ENCODE results near the gene COMMD7.
"Not testable (repeated sequence)": the region's sequence is repeated elsewhere in the genome, so short reads cannot be mapped to it uniquely, and the experiment has no call there.

COMMD7 gene

DNA sequence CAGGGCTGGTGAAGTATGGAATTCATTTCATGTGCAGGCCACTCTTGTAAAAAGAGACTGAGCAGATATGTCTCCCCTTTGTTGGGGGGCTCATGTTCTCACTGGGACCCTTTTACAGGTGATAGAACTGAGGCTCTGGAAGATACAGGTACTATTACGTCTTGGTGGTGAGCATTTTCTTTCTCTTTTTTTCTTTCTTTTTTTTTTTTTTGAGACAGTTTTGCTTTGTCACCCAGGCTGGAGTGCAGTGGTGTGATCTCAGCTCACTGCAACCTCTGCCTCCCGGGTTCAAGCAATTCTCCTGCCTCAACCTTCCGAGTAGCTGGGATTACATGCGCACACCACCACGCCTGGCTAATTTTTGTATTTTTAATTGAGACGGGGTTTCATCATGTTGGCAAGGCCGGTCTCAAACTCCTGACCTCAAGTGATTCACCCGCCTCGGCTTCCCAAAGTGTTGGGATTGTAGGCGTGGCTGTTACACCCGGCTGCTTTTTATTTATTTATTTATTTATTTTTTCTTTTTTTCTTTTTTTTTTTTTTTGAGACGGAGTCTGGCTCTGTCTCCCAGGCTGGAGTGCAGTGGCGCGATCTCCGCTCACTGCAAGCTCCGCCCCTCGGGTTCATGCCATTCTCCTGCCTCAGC lies 22.1 kb upstream of the COMMD7 start:
- DNase-seq = not testable (repeated sequence)

DNA sequence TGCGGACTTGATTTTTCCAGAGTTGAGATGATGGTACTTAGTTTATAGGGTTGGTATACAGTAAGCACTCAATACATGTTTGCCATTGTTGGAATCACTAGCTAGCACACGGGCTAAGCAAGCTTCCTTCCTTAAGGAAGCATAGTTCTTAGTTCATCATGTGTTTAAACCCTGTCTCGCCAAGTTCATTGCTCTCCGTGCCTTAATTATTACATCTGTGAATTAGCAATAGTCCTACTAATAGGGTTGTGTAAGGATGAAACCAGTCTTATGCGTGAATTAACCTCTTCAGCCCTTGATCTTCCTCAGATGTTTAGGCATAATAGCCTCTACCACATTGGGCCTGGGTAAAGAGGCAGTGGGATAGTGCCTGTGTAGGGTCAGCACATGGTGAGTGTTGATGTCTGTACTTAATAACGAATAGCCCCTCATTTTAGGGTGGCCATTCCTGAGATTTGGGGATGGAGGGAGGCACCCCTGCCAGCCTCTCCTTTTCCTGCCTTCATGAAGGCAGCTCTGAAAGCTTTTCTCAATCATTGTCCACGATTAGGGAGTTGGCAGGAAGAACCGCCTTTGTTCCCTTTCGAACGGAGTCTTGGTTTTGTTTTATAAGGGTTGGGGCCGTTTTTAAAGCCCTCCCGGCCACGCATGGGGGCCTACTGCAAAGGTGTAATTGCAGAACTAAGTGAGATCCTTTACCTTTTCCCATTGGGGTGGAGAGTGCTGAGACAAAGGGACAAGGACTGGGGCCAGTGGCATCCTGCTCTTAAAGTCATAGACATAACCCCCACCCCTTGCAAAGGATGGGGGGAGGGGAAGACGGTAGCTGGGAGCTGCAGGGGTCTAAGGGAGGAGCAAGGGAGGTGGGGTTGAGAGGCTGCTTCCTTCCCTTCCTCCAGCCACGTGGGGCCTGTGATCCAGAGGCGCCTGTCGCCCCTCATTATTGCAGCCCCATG lies 21.0 kb upstream of the COMMD7 start:
- DNase-seq = no peak

GRCh38 chr20:32763202-32764004 lies 20.1 kb upstream of the COMMD7 start:
- no peak for DNase-seq

GRCh38 chr20:32762754-32763201 lies 19.5 kb upstream of the COMMD7 start:
- DNase-seq = no peak

DNA sequence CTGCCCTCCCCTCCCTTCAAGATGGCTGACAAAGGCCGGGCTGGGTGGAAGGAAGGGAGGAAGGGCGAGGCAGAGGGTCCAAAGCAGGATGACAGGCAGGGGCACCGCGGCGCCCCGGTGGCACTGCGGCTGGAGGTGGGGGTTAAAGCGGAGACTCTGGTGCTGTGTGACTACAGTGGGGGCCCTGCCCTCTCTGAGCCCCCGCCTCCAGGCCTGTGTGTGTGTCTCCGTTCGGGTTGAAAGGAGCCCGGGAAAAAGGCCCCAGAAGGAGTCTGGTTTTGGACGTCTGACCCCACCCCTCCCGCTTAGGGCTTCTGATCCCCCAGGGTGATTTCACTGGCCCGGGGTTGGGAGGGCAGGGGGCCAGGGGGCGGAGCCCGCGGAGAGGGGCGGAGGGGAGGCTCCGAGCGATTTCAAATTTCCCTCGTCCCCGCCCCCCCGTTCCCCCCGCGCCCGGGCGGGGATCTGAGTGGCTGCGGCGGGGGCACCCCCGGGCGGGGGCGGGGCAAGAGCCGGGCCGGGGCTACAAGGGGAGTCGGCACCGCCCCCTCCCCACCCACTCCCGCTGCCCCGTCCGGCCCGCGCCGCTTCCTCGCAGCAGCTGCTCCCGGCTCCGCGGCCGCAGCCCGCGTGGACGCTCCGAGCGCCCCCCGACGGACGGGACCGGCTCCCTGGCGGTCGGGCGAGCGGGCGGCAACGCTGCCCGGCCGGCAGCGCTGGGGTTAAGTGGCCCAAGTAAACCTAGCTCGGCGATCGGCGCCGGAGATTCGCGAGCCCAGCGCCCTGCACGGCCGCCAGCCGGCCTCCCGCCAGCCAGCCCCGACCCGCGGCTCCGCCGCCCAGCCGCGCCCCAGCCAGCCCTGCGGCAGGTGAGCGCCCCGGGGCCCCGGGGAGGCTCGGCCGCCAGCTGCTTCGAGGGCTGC lies 18.8 kb upstream of the COMMD7 start, which contains the start of gene DNMT3B:
Gene DNMT3B (plus strand): TSS at position 555 of the 923 bp plus-strand sequence. CDS start 17,939 bp downstream, outside the sequence.
- DNase-seq = peak; percentile 44 to 67

DNA sequence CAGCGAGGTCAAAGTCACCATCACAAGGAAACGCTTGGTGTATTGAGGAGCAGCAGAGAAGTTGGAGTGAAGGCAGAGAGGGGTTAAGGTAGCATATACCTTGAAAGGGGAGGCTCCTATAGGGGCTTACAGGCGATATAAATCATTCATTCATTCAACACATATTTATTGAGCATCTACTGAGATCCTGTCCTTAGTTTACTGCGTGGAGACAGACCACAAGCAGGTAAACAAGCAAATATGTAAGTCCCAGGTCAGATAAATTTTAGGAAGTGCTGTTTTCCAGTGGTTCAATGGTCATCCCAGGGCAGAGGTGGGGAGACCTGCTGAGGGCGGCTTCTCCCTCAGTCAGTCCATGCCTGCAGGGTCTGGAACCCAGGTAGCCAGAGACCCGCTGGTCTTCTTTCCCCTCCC lies 18.2 kb upstream of the COMMD7 start:
- DNase-seq = no peak

DNA sequence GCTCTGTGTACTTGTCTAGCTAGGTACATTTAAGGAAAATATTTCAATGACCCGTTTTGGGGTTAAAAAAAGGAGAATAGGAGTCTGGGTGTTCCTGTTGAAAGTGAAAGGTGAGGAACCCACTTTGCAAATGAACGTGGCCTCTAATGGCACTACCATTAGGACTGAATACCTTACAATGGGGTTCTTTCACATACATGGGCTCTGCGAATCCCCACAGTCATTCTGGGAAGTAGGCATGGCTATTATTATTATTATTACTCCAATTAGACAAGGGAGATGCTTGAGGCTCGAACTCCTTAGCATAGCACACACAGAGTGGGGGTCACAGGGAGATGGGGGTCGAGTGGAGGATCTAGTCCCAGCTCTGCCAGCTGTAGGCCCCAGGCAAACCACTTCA lies 12.9 kb upstream of the COMMD7 start:
- DNase-seq = no peak

DNA sequence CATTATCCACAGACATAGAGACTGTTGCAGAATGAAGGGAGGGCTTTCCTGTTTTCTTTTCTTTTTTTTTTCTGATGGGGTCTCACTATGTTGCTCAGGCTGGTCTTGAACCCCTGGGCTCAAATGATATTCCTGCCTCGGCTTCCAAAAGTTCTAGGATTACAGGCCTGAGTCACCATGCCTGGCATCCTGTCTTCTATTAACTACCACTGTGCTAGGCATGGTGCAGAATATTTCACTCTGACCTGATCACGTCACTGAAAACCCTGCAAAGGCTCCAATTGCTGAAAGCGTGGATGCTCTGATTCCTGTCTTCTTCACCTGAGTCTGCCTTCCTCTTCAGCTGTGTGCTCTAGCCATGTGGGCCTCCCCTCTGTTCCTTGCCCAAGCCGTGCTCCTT lies 10.5 kb upstream of the COMMD7 start:
- no peak for DNase-seq

GRCh38 chr20:32752458-32753250 lies 9.4 kb upstream of the COMMD7 start:
- peak; percentile 42 to 52 for DNase-seq

- DNase-seq = no peak
Observed at GRCh38 chr20:32751702-32752457, 8.6 kb upstream of the COMMD7 start.

DNA sequence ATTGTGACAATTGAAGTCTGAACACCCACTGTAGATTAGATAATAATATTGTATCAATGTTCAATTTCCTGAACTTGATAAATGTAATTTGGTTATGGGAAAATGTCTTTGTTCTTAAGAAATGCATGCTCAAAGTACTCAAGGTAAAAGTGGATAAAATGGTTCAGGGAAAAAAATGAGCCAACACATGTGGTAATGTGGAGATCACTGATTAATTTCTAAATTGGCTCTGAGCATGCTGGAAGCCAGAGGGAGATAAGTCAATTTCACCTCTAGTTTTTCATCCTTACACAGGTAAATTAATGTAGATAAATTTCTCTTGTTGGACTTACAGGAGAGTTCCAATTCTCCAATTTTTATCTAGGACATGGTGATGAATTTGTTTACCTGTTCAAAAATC lies 8.0 kb upstream of the COMMD7 start:
- DNase-seq = no peak

DNA sequence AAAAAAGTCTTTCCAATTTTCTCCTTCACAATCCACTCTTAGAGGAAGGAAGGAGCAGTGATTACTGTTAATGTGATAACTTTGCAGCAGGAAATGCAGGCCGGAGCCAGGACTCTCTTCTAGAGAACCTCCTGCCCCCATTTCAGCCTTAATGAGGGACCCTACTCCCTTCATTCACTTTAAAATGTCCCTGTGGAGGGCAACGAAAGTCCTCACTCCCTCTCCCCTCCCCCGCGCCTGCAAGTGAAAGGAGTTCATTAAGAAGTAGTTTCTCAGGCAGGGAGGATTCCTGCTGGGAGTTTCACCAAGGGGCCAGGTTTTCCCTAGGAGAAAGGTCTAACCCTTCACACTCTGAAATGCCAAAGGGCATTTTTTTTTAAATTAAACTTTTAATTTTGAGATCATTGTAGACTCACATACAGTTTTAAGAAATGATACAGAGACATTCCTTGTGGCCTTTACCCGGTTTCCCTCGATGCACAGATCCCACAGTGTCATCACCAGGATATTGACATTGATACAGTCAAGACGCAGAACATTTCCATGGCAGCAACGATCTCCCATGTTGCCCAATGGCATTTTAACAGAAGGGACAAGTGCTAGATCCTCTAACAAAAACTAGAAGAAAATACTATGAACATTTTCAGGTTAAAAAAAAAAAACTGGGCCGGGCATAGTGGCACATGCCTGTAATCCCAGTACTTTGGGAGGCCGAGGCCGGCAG lies 6.8 kb upstream of the COMMD7 start:
- no peak for DNase-seq

DNA sequence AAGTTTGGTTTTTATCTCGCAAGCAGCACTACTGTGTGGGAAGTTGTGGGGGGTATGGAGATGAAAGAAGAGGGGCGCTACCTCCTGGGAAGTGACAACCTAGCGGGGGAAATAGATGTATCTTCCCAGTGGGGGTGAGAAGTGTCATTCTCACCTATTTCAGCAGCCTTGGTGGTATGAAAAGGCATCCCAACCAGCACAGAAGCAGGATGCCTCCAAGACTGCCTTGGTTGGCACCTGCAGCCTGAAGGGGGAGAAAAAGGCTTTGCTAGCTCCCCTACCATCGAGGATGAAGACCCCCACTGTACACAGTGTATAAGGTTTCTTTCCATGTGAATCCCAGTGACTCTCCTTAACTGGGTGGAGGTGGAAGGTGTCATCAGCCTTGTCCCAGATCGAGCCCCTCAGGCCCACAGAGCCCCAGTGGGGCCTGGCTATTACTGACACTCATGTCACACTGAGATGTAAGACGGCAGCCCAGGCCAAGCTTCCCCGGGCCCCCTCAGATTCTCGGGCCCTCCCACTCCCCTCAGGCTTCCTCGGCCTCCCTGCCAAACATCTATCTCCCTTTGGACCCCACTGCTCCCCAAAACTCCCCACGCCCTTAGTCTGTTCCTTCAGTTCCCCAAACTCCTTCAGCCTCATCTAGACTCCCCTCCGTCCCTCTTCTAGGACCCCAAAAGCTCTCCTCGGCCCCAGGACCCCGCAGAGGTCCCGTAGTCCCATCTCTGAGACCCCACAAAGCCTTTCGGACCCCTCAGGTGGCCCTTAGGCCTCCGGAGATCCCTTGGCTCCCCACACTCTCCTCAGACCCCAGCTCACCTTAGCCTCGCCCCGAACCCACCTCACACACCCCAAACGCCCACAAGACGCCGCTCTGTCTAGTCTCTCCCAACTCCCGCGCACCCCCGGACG lies 688 bp downstream of the COMMD7 start:
- DNase-seq = no peak

DNA sequence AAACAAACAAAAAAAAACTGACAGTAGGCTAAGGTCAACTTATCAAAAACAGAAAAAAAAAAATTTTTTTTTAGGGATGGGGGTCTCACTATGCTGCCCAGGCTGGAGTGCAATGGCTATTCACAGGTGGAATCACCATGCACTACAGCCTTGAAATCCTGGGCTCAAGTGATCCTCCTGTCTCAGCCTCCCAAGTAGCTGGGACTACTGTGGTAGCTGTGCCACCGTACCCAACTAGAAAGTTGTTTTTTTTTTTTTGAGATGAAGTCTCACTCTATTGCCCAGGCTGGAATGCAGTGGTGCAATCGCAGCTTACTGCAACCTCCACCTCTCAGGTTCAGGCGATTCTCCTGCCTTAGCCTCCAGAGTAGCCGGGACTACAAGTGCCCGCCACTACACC lies 2.1 kb downstream of the COMMD7 start:
- no peak for DNase-seq

GRCh38 chr20:32737371-32738223 lies 5.7 kb downstream of the COMMD7 start:
- no peak for DNase-seq

- peak; percentile 51 to 78 for DNase-seq
Observed at GRCh38 chr20:32731882-32732266, 11.4 kb downstream of the COMMD7 start.

DNA sequence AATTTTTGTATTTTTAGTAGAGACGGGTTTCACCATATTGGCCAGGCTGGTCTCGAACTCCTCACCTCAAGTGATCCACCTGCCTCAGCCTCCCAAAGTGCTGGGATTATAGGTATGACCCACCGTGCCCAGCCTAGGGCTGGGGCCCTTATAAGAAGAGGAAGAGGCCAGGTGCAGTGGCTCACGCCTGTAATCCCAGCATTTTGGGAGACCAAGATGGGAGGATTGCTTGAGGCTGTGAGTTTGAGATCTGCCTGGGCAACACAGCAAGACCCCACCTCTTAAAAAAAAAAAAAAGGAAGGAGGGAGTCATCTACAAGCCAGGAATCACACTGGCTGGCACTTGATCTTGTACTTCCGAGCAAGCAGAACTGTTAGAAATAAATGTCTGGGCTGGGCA lies 13.9 kb downstream of the COMMD7 start:
- DNase-seq = not testable (repeated sequence)

Measured in inflammatory macrophage treated with lipopolysaccharide for 1 hour (primary cell).